ENCODE results near the gene RIPPLY3.
"Not testable (repeated sequence)": the region's sequence is repeated elsewhere in the genome, so short reads cannot be mapped to it uniquely, and the experiment has no call there.

Gene RIPPLY3

DNA sequence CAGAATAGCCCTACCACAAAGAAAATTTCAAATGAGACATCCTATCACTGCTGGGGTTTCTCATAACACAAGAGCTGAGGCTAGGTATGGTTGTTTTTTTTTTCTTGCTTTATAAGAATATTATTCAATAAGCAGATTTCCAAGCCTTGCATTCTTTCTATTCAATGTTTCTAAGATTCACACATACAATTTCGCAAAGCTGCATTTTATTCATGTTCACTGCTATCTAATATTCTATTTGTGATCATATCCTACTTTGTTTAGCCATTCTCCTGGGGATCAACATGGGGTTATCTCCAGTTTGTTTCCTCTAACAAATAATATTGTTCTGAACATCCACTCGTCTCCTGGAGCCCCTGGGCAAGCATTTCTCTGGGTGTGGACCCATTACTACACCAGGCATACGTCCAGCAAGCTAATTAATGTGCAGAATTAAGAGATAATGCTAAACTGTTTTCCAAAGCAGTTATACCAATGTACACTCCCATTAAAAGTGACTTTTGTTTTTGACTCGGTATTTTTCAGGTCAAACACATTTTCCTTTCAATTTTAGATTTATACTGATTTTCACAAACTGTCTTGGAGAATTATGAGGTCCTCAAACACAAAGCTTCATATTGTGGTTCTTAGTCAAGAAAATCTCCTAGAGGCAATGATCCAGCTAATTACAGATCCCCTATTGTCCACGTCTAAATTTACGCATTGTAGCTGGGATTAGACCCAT lies 24.4 kb upstream of the RIPPLY3 start:
- DNase-seq = no peak

DNA sequence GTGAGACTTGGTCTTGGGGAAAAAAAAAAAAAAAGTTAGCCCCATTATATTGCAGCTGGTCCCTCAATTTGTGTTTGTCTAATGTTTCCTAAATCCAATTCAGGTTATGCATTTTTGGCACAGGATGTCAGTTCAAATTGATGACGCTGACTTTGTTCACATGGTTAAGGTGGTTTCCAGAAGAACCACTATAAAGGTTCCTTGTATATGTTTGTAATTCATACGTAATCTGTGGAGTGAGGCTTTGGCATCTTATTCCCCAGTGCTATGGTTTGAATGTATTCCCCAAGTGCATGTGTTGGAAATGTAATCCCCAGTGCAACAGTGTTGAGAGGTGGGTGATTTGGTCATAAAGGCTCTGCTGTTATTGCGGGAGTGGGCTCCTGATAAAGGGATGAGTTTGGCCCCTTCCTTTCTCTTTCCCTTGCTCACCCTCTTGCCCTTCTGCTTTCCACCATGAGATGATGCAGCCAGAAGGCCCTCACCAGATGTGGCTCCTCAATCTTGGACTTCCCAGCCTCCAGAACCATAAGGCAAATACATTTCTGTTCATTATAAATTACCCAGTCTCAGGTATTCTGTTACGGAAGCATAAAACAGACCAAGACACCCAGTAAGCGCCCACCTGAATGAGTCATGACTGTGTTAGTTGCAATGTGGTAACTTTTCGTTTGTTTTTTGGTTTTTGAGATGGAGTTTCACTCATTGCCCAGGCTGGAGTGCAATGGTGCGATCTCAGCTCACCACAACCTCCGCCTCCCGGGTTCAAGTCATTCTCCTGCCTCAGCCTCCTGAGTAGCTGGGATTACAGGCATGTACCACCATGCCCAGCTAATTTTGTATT lies 20.5 kb upstream of the RIPPLY3 start:
- no peak for DNase-seq

DNA sequence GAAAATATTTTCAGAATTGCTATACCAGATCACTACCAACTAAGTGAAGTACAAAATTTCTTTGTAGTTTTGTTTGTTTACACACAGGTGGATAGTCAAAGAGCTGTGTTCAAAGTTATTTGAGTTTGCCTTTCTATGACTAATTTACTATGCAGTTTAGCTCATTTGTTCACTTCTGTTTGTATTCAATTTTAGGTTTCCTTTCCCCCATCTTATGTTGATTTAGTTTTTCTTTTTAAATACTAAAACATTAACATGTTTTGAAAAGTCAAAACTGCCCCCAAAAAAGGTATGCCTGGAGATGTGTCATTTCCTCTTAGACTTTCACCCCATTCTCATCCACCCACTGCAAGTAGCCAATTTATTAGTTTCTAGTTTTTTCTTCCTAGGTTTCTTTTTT lies 18.7 kb upstream of the RIPPLY3 start:
- no peak for DNase-seq

DNA sequence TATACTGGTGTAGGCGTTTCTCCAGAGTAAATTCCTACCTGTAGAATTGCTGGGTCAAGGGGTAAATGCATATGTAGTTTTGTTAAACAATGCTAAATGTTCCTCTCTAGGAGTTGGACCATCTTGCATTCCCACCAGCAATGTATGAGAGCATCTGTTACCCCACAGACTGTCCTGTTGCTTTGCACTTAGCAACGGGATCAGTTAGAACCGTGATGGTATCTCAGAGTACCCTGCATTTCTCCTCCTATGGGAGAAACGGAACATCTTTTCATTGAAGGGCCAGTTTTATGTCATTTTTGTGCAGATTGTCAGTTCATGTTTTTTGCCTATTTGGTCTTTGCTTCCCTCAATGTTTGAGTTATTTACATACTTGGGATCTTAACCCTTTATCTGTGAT lies 18.0 kb upstream of the RIPPLY3 start:
- DNase-seq = no peak

DNA sequence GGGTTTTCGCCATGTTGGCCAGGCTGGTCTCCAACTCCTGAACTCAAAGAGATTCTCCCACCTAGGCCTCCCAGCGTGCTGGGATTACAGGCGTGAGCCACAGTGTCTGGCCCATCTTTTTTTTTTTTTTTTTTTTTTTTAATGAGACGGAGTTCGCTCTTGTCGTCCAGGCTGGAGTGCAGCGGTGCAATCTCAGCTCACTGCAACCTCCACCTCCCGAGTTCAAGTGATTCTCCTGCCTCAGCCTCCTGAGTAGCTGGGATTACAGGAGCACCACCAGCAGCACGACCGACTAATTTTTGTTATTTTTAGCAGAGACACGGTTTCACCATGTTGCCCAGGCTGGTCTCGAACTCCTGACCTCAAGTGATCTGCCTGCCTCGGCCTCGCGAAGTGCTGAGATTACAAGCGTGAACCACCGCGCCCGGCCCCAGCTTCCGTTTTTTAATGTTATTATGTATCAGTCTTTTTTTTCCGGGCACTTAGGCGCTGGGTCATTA lies 17.3 kb upstream of the RIPPLY3 start:
- not testable (repeated sequence) for DNase-seq

DNA sequence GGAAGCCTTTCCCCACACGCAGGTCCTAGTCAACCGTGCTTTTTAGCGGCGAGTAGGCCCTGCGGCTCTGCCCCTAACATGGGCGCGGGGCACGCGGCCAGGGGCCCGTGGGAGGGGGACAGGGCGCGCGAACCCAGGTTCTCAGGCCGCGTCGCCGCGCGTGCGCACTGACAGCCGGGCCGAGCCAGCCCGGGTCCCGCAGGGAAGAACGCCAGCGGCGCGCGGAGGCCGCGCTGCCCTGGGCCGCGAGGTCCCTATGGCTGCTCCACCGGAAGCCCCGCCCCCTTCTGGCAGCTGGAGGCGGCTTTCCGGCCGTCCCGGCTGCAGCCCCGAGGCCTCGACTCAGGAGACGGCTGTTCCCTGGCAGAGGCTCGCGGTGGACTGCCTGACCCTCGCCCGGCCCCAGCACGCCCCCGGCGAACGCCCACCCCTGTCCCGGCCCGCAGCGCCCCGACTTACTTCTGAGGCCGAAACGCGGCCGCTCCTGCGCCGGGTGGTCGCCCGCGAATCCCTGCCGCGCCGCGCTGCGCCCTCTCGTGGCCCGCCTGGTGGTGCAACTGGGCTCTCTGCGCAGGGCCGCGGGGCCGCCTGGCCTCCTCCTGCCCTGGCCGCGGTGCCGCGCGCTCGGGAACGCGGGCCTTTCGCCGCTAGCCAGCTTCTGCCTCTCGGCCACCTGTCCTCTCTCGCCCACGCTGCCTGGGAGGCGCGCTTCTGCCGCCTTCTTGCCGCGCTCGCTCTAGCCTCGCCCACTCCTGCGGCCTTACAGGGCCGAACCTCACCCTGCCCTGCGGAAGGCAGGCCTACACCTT lies 16.6 kb upstream of the RIPPLY3 start:
- peak; percentile 83 to 88 for DNase-seq

DNA sequence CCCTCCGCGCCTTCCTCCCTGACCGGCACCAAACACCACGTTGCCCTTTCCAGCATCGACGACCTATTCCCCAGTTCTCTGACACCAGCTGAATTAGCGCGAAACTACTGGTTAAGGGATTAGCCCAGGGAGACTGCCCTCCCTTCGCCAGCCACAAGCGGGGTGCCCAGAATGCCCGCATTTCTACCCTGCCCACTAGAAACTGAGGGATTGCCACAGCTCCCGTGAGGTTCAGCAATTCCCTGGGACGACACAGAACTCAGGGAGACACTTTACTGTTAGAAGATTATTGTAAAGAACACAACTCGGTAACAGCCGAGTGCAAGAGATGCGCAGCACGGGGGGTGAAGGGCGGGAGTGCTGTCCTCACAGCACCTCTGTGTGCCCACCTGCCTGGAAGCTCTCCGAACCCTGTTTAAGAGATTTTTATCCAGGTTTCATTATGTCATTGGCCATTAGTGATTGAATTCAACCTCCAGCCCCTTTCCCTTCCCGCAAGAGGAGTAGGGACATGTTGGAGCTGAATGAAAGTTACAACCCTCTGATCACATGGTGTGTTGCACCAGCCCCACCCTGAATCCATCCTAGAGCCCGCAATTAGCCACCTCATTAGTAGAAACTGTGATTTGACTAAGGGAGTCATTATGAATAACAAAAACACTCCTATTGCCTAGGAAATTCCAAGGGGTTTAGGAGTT lies 15.8 kb upstream of the RIPPLY3 start:
- no peak for DNase-seq

DNA sequence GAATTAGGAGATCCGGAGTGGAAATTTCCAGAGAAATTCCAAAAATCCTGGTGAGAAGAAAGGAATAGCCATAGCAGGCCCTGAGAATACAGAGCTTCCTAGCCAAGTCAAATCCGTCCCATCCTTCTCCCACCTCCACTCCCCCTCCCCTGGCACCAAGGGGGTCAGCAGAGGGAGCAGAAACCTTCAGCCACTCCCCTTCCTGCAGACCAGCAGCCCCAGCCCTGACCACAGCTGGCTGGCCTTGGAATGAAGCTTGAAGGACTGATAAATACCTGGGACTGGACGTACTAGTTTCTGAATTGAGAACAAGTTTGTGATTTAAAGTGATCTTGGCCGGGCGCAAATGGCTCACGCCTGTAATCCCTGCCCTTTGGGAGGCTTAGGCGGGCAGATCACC lies 13.8 kb upstream of the RIPPLY3 start:
- no peak for DNase-seq

DNA sequence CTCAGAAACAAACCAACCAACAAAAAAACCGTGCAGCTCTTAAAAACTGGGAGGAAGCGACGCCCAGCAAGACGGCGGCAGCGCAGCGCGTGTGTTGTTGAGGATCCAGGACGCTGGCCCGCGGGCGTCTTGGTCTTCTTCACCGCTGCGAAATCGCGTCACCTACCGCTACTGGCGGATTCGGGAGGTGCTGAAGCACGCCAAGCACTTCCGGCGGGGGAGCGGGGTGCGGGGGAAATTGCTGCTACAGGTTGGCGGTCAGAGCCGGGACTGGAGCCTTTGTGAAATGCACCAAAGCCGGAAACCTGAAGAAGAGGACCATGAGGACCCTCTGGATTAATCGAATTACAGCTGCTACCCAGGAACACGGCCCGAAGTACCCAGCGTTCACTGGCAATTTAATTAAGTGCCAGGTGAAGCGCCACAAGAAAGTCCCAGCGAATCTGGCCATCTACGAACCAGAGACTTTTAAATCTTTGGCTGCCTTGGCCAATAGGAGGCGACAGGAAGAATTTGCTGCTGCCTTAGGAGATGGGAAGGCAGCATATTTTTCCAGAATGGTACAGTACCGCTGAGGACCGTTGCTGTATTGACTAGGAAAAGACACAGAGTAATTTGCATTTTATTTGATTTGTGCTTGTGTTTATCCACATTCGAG lies 11.9 kb upstream of the RIPPLY3 start:
- no peak for DNase-seq

DNA sequence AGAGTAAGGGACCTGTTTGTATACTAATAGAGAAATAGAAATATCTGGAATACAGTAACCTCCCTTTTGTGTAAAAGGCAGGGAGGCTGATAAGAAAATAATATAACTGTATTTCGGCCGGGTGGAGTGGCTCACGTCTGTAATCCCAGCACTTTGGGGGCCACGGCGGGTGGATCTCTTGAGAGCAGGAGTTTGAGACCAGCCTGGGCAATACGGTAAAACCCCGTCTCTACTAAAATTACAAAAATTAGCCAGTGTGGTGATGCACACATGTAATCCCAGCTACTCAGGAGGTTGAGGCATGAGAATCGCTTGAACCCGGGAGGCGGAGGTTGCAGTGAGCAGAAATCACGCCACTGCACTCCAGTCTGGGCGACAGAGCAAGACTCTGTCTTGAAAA lies 11.2 kb upstream of the RIPPLY3 start:
- DNase-seq = not testable (repeated sequence)

DNA sequence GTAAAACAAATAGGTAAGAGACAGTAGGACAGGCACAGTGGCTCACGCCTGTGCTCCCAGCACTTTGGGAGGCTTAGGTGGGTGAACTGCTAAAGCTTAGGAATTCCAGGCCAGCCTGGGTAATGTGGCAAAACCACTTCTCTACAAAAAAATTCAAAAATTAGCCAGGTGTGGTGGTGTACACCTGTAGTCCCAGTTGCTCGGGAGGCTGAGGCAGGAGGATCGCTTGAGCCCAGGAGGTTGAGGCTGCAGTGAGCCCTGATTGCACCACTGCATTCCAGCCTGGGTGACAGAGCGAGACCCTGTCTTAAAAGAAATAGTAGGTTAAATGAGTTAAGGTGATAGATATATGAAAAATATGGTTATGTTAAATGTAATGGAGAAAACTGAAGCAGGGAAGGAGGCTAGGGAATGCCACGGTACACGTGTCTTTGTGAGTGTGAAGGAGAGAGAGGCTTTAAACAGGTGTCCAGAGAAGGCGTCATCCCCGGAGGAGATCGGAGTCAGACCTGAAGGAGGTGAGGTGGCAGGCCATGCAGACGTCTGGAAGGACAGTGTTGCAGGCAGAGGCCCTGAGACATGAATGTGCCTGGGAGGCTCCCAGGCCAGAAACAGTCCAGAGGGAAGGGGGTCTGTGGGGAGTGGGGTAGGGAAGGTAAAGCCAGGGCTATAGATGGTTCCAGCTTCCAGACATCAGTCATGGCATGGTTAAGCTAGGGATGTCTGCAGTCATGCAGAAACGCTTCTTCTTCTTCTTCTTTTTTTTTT lies 7.2 kb upstream of the RIPPLY3 start:
- DNase-seq = no peak

DNA sequence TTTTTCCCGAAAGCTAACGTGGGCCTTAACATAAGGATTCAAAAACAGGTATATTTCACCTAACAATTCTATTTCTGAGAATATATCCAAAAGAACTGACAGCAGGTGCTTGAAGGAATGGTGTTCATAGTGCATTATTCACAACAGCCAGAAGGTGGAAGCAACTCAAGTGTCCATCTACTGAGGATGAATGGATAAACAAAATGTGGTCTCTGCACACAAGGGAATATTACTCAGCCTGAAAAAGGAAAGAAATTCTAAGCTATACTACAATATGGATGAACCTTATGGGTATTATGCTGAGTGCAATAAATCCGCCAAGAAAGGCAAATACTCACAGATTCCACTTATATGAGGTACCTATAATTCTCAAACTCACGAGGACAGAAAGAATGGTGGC lies 6.1 kb upstream of the RIPPLY3 start:
- DNase-seq = no peak

DNA sequence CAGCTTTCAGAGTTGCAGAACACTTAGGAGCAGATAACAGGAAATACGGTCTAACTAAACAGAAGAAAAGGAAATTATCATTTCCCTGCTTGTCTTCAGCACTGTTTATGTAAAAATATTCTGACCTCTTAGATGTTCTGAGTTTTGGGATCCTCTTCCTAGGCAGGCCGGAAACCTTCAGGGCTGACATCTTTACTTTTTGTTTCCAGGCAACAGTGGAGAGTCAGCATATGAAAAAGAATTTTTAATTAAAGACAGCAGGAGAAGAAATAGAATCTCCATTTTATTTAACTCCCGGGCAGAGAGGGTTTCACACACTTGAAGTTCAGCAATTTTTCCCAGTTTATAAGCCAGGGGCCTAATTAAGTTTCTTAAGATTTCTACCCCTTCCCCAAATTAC lies 5.1 kb upstream of the RIPPLY3 start:
- DNase-seq = no peak

DNA sequence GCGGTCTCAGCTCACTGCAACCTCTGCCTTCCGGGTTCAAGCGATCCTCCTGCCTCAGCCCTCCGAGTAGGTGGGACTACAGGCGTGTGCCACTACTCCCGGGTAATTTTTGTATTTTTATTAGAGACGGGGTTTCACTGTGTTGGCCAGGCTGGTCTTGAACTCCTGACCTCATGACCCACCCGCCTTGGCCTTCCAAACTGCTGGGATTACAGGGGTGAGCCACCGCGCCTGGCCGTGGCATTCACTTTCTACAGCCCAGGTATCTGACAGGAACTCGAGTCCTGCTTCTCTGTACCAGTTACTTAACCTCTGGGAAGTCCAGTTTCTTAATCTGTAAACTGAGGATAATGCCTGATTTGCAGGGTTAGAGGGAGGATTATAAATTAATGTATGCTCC lies 3.7 kb upstream of the RIPPLY3 start:
- not testable (repeated sequence) for DNase-seq

DNA sequence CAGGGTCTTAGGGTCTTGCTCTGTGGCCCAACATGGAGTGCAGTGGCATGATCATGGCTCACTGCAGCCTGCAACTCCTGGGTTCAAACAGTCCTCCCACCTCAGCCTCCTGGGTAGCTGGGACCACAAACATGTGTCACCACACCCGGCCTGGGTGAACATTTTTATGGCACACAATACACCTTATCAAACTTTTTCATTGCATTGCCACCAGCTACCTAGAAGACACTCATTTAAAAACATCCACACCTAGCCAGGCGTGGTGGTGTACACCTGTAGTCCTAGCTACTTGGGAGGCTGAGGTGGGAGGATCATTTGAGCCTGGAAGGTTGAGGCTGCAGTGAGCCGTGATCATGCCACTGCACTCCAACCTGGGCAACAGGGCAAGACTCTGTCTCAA lies 2.6 kb upstream of the RIPPLY3 start:
- DNase-seq = not testable (repeated sequence)

DNA sequence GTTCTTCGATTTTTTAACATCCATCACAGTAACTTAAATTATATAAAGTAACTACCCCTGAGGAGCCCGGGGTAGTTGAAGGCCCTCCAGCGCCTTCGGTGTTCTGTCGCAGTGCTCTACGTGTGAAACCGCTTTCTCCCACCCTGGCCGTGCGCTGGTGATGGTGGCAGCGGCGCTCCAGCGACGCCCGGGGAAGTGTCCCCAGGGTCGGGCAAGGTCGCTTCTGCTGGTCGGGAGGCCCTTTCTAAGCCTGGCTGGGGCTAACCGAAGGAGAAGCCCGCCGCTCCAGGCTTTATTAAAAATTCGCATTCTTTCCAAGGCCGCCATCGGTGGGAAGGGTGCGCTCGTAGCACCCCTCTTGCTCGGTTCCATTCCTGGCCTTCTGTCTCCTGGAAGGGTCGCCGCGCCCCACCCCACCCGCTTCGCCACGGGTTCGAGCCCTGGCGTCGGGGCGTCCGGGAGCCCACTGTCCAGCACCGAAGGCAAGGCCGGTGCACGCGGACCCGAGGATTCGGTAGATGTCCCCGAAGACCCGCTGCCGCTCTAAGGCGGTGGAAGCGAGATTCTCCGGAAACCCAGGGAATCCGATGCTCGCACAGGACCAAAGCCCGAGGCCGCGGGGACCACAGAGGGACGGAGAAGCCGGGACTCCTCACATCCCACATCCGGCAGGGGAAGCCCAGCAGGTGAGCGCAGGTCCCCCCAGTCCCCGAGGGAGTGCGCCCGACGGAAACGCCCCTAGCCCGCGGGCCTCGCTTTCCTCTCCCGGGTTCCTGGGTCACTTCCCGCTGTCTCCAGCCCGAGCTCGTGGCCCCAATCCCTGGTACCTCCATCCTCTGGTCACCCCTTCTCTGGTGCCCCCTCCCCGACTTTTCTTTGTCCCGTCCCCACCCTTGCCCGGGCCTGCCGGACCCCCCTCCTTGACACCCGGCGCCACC lies 685 bp upstream of the RIPPLY3 start:
- DNase-seq = no peak

DNA sequence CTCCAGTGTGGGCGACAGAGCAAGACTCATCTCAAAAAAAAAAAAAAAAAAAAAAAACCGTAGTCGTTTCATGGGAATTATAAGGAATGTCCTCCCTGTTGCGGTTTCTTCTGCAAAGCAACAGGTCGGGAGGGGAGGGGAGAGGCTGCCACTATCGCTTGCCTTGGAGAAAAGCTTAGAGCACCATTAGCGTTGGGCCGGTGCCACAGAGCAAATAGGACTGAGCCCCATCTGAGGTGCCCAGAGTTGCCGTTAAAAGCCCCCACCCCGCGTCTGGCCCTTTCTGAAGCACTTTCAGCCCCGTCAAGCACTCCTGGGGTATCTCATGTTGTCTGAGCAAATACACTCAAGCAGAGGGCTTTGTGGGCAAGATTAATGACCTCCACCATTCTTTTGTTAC lies 2.2 kb downstream of the RIPPLY3 start:
- peak; percentile 77 to 89 for DNase-seq

DNA sequence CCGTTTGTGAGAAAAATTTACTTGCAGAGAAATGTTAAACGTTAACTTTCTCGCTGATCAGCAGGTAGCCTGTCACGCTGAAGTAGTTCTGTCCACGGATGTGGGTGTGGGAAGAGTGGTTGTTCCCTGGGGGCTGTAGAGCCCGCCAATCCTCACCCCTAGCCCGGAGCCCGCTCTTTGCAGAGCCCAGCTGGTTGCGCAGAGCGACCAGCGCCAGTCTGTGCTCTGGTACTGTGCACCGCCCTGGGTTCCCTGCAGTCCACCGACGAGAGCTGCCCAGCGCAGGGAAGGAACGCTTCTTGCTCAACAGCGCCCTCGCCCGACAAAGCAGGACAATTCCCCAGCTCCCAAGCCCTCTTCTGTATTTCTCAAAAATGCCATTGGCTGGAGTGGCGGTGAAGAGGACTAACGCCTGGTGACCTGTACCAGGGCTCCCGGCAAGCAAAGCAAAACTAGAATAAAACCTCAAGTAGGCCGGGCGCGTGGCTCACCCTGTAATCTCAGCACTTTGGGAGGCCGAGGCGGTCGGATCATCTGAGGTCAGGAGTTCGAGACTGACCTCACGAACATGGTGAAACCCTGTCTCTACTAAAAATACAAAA lies 3.3 kb downstream of the RIPPLY3 start:
- peak; percentile 23 to 25 for DNase-seq

DNA sequence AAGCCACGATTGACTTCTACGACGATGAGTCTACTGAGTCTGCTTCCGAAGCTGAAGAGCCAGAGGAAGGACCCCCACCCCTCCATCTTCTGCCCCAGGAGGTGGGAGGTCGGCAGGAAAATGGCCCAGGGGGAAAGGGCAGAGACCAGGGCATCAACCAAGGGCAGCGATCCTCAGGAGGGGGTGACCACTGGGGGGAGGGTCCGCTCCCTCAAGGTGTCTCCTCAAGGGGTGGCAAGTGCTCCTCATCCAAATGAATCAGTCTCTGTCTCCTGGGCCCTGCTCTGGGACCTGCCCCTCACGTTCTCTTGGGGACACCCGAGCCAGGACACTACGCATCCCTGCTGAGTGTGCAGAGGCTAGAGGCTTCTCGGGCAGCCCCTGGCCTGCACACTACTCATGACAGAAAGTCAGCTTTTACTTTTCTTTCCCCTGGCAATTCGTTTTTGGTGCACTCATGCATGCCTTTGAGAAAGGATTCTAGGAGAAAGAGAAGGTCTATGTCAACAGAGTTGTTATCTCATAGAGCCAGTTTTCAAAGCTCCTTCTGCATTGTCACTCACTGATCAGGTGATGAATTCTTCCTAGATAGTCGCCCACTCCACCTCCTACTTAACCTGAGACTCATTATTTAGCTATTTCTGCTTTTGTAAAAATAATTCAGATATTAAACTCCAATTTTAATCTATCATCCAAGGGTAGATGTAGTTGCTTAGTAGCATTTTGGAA lies 11.6 kb downstream of the RIPPLY3 start:
- DNase-seq = no peak
